HG03342 (cell line): ENCODE results near the gene CAMTA1.

Experiments used
- ATAC-seq: cut with Tn5 transposase; IDR thresholded peaks from one replicate; pipeline ENCODE4 v1.9.1; 2021; ENCODE audit warnings: mild to moderate bottlenecking, moderate library complexity; ENCODE audit not compliant: unreplicated experiment

Gene CAMTA1

GRCh38 chr1:7263021-7263960 lies 478.0 kb downstream of the CAMTA1 start:
- no peak for ATAC-seq

GRCh38 chr1:7264101-7264500 lies 478.8 kb downstream of the CAMTA1 start:
- no peak for ATAC-seq

GRCh38 chr1:7265771-7266371 lies 480.6 kb downstream of the CAMTA1 start:
- ATAC-seq = no peak

GRCh38 chr1:7266561-7266960 lies 481.3 kb downstream of the CAMTA1 start:
- no peak for ATAC-seq

GRCh38 chr1:7267493-7267892 lies 482.2 kb downstream of the CAMTA1 start:
- ATAC-seq = no peak

GRCh38 chr1:7268983-7269382 lies 483.7 kb downstream of the CAMTA1 start:
- no peak for ATAC-seq

GRCh38 chr1:7269525-7269924 lies 484.3 kb downstream of the CAMTA1 start:
- ATAC-seq = no peak

GRCh38 chr1:7274256-7274655 lies 489.0 kb downstream of the CAMTA1 start:
- no peak for ATAC-seq

- no peak for ATAC-seq
These were observed 492.8 kb downstream of the CAMTA1 start for GRCh38 chr1:7278045-7278444.

- ATAC-seq = no peak
These were observed 493.8 kb downstream of the CAMTA1 start for GRCh38 chr1:7278827-7279765.

- ATAC-seq = no peak
These were observed 494.5 kb downstream of the CAMTA1 start for GRCh38 chr1:7279769-7280168.

GRCh38 chr1:7280347-7280960 lies 495.2 kb downstream of the CAMTA1 start:
- no peak for ATAC-seq

GRCh38 chr1:7281821-7282220 lies 496.6 kb downstream of the CAMTA1 start:
- ATAC-seq = no peak

- no peak for ATAC-seq
These were observed 499.7 kb downstream of the CAMTA1 start for GRCh38 chr1:7284839-7285435.

- no peak for ATAC-seq
These were observed 500.7 kb downstream of the CAMTA1 start for GRCh38 chr1:7285856-7286454.

GRCh38 chr1:7287013-7287412 lies 501.8 kb downstream of the CAMTA1 start:
- ATAC-seq = no peak

GRCh38 chr1:7288992-7289391 lies 503.7 kb downstream of the CAMTA1 start:
- no peak for ATAC-seq

GRCh38 chr1:7289694-7290093 lies 504.4 kb downstream of the CAMTA1 start:
- ATAC-seq = no peak

- no peak for ATAC-seq
These were observed 506.0 kb downstream of the CAMTA1 start for GRCh38 chr1:7290971-7291970.
